Tibial nerve (tissue), 3 donors: ENCODE results near the gene TACR2.

Source experiments
- CTCF ChIP-seq, 5 experiments: fragments of 200-600 bp in 3 of 5; fragments of 450-650 bp in 2 of 5; sonication (generic) in 3 of 5; IDR thresholded peaks; one replicate each; pipeline ENCODE4 v1.5.1; 2016 to 2019; ENCODE audit warnings: antibody characterized with exemption in 5 of 5, mild to moderate bottlenecking in 3 of 5, moderate library complexity in 2 of 5
- POLR2A ChIP-seq, 2 donors: fragments of 450-650 bp; IDR thresholded peaks; one replicate each; pipeline ENCODE4 v1.6.1; 2017; ENCODE audit warnings: antibody characterized with exemption in 2 of 2, mild to moderate bottlenecking in 2 of 2, moderate library complexity in 2 of 2

GRCh38 chr10:69418052-69418752, 1.5 kb upstream of the TACR2 start:
- TF ChIP-seq CTCF (IDR thresholded peaks at IDR 0.05) (no peak), POLR2A (IDR thresholded peaks at IDR 0.05) (no peak)
